HEK293 (cell line): Measurements from ENCODE around the gene SULT1C2.

ENCODE experiments used
- CTCF ChIA-PET: fragments of 350-600 bp; formaldehyde crosslinking; extraction: SDS; loops from one replicate; lab custom pipeline; 2021; ENCODE audit warnings: antibody characterized with exemption; lab: Yijun Ruan, JAX
- POLR2A ChIA-PET: fragments of 300-600 bp; formaldehyde crosslinking; extraction: SDS; loops from one replicate; lab custom pipeline; 2020; ENCODE audit warnings: antibody characterized with exemption, inconsistent platforms; lab: Yijun Ruan, JAX
- H3K27ac ChIP-seq: fragments of 200-500 bp; sonication (Bioruptor generic); 2 replicates; pipeline ENCODE4 v1.5.1; 2014; ENCODE audit warnings: low read depth, low read length, control low read depth, inconsistent platforms; ENCODE audit errors: extremely low read depth
- H3K36me3 ChIP-seq, 2 experiments: fragments of 200-500 bp in 1 of 2; sonication (Bioruptor generic) in 1 of 2; 1 replicate in 1 of 2; 2 replicates in 1 of 2; pipeline ENCODE4 v1.5.1; 2014 to 2017; ENCODE audit warnings: inconsistent platforms in 2 of 2, low read length in 2 of 2; ENCODE audit not compliant: control insufficient read depth in 2 of 2, insufficient read depth in 1 of 2
- H3K4me1 ChIP-seq: fragments of 200-500 bp; sonication (Bioruptor generic); 2 replicates; pipeline ENCODE4 v1.5.1; 2014; ENCODE audit warnings: mild to moderate bottlenecking, low read length, inconsistent platforms; ENCODE audit not compliant: control insufficient read depth, insufficient read depth
- H3K4me3 ChIP-seq: 2 replicates; pipeline ENCODE4 v1.5.1; 2011; ENCODE audit warnings: low read depth, mild to moderate bottlenecking, control low read depth, low read length, moderate library complexity
- H3K9me3 ChIP-seq: fragments of 200-500 bp; sonication (Bioruptor generic); 2 replicates; pipeline ENCODE4 v1.5.1; 2014; ENCODE audit warnings: low read depth, low read length, inconsistent platforms; ENCODE audit not compliant: control insufficient read depth, insufficient read depth
- BCL11B ChIP-seq: fragments of 450-650 bp; formaldehyde crosslinking; IDR thresholded peaks from 2 replicates; pipeline ENCODE4 v1.5.1; 2016; ENCODE audit warnings: low read depth, missing biosample characterization, missing genetic modification characterization
- GLI4 ChIP-seq: fragments of 450-650 bp; formaldehyde crosslinking; IDR thresholded peaks from 2 replicates; pipeline ENCODE4 v1.5.1; 2016; ENCODE audit warnings: missing biosample characterization, missing genetic modification characterization
- MZF1 ChIP-seq: fragments of 450-650 bp; formaldehyde crosslinking; IDR thresholded peaks from 2 replicates; pipeline ENCODE4 v1.5.1; 2017; ENCODE audit warnings: missing biosample characterization, missing genetic modification characterization, borderline replicate concordance
- SCRT1 ChIP-seq: fragments of 450-650 bp; formaldehyde crosslinking; IDR thresholded peaks from 2 replicates; pipeline ENCODE4 v1.5.1; 2016; ENCODE audit warnings: missing biosample characterization, missing genetic modification characterization, borderline replicate concordance
- SCRT2 ChIP-seq: fragments of 450-650 bp; formaldehyde crosslinking; IDR thresholded peaks from 2 replicates; pipeline ENCODE4 v1.5.1; 2016; ENCODE audit warnings: missing biosample characterization, missing genetic modification characterization
- TRIM28 ChIP-seq: IDR thresholded peaks from 2 replicates; pipeline ENCODE4 v1.6.1; 2011; ENCODE audit warnings: low read length, control low read depth, borderline replicate concordance
- WT1 ChIP-seq: fragments of 450-650 bp; formaldehyde crosslinking; IDR thresholded peaks from 2 replicates; pipeline ENCODE4 v1.5.1; 2016; ENCODE audit warnings: missing biosample characterization, missing genetic modification characterization
- ZIC2 ChIP-seq: fragments of 450-650 bp; formaldehyde crosslinking; IDR thresholded peaks from 2 replicates; pipeline ENCODE4 v1.5.1; 2016; ENCODE audit warnings: missing biosample characterization, missing genetic modification characterization
- ZNF112 ChIP-seq: fragments of 450-650 bp; formaldehyde crosslinking; IDR thresholded peaks from 2 replicates; pipeline ENCODE4 v1.5.0; 2017; ENCODE audit warnings: missing biosample characterization, missing genetic modification characterization
- ZNF184 ChIP-seq: fragments of 450-650 bp; IDR thresholded peaks from 2 replicates; pipeline ENCODE4 v1.5.1; 2018; ENCODE audit warnings: missing biosample characterization, mild to moderate bottlenecking, missing genetic modification characterization
- ZNF239 ChIP-seq: fragments of 450-650 bp; formaldehyde crosslinking; IDR thresholded peaks from 2 replicates; pipeline ENCODE4 v1.5.1; 2016; ENCODE audit warnings: missing biosample characterization, missing genetic modification characterization
- ZNF366 ChIP-seq: fragments of 450-650 bp; formaldehyde crosslinking; conservative IDR thresholded peaks from 2 replicates; pipeline ENCODE4 v1.5.1; 2016; ENCODE audit warnings: missing biosample characterization, missing genetic modification characterization
- ZNF391 ChIP-seq: fragments of 450-650 bp; formaldehyde crosslinking; IDR thresholded peaks from 2 replicates; pipeline ENCODE4 v1.5.1; 2016; ENCODE audit warnings: low read depth, missing biosample characterization, missing genetic modification characterization, borderline replicate concordance
- ZNF416 ChIP-seq: fragments of 450-650 bp; formaldehyde crosslinking; IDR thresholded peaks from 2 replicates; pipeline ENCODE4 v1.5.1; 2016; ENCODE audit warnings: missing biosample characterization, missing genetic modification characterization
- ZNF510 ChIP-seq: fragments of 450-650 bp; formaldehyde crosslinking; IDR thresholded peaks from 2 replicates; pipeline ENCODE4 v1.5.1; 2018; ENCODE audit warnings: mild to moderate bottlenecking, missing genetic modification characterization, missing biosample characterization; ENCODE audit not compliant: insufficient replicate concordance
- ZNF549 ChIP-seq: fragments of 450-650 bp; IDR thresholded peaks from 2 replicates; pipeline ENCODE4 v1.5.1; 2018; ENCODE audit warnings: missing biosample characterization, missing genetic modification characterization, mild to moderate bottlenecking, inconsistent platforms, moderate library complexity
- ZNF626 ChIP-seq: fragments of 450-650 bp; sonication (Bioruptor Pico); formaldehyde crosslinking; IDR thresholded peaks from 2 replicates; pipeline ENCODE4 v1.5.1; 2018; ENCODE audit warnings: missing biosample characterization, missing genetic modification characterization, inconsistent platforms
- ZNF701 ChIP-seq: fragments of 450-650 bp; formaldehyde crosslinking; IDR thresholded peaks from 2 replicates; pipeline ENCODE4 v1.5.1; 2016; ENCODE audit warnings: missing biosample characterization, missing genetic modification characterization
- ZXDB ChIP-seq: fragments of 450-650 bp; formaldehyde crosslinking; IDR thresholded peaks from 2 replicates; pipeline ENCODE4 v1.5.1; 2016; ENCODE audit warnings: missing biosample characterization, missing genetic modification characterization
- TF ChIP-seq, protein P1 (sequence below): fragments of 450-650 bp; formaldehyde crosslinking; IDR thresholded peaks from 2 replicates; pipeline ENCODE4 v1.5.1; 2016; ENCODE audit warnings: missing biosample characterization, missing genetic modification characterization, borderline replicate concordance
- TF ChIP-seq, protein P2 (sequence below): fragments of 450-650 bp; formaldehyde crosslinking; IDR thresholded peaks from 2 replicates; pipeline ENCODE4 v1.5.1; 2016; ENCODE audit warnings: missing biosample characterization, missing genetic modification characterization

Gene SULT1C2

DNA sequence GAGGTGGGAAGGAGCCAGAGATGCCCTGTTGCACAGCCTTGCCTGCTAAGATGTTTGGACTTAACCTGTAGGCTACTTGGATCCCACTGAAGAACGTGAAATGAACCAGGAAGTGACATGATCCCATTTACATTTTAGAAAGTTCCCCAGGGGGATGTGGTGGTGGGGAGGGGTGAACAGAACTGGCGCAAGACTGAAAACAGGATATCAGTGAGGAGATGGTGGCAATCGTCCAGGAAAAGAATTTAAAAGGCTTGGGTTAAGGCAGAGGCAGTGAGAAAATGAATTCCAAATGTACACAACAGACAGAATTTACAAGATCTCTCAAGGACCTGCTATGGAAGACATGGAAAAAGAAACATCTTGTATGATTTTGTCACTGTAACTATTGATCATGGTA is 42.3 kb downstream of the SULT1C2 start:
- ChIA-PET CTCF (no interaction called here), POLR2A (no interaction called here)
- no peak overlapping the region for H3K4me3 ChIP-seq
- no peaks in the 10 kb centered on the region for H3K9me3 ChIP-seq
- H3K4me1 ChIP-seq, result 0 out of 2 replicates have a peak, but pooled peaks cover 2% of the 10 kb centered on the region
- TF ChIP-seq SCRT2 (tag by site-specific recombination) (0 out of 2 replicates have a peak, but pooled peaks have one; percentile 12), ZNF112 (tag by site-specific recombination) (no peak)
- TF ChIP-seq, all 188 proteins: peak for 1
- H3K27ac ChIP-seq, result no peak overlapping the region
- H3K36me3 ChIP-seq, result no peaks in the 10 kb centered on the region

DNA sequence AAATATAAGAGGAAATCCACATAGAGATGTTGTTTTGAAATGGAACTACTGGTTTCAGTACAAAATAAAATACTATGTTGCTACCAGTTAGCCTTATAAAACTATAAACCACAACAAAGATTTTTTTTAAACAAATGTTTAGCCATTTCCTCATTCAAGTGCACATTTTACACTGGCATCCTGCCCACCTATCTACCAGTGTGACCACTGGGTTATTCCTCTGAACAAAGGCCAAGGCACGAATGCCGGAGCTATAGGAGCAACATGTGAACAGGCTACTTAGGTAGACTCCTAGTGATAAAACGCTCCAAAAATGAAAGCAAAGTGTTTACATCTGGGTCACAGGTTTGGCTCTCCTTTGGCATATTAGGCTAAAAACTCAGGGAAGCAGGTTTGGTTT is 57.3 kb downstream of the SULT1C2 start:
- no peak overlapping the region for H3K4me3 ChIP-seq
- no peaks in the 10 kb centered on the region for H3K9me3 ChIP-seq
- ChIA-PET POLR2A (no interaction called here), CTCF (interaction anchor here (1.8 kb wide), 1 partner anchor 291 kb away, joined by 6 read pairs; no protein-coding TSS in a partner anchor)
- no peaks in the 10 kb centered on the region for H3K4me1 ChIP-seq
- H3K27ac ChIP-seq, result no peak overlapping the region
- no peaks in the 10 kb centered on the region for H3K36me3 ChIP-seq
- TF ChIP-seq ZNF366 (tag by site-specific recombination), result no peak

DNA sequence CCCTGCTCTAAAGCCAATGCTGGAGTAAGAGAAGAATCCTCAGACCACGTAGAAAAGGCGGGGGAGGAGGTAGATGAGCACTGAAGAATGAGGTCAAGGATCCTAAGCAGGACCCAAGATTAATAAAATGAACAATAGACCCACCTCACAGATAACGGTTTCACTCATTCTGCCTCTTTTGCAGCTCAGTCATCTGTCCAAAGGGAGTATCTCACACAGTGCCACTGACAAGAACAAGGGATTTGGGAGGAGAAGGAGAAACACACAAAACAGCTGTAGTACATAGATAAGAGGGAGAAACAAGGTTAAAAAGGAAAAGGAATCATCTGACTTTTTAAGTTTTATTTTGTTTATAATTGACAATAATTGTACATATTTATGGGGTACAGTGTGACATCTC is 58.1 kb downstream of the SULT1C2 start:
- POLR2A ChIA-PET, result no interaction called here
- CTCF ChIA-PET, result interaction anchor here (1.3 to 1.8 kb wide), 2 partner anchors 238 to 290 kb away, joined by 3 to 6 read pairs; no protein-coding TSS in a partner anchor
- Histone ChIP-seq H3K9me3 (no peaks in the 10 kb centered on the region), H3K36me3 (no peaks in the 10 kb centered on the region), H3K4me3 (no peak overlapping the region), H3K4me1 (no peaks in the 10 kb centered on the region), H3K27ac (no peak overlapping the region)
- no peak for TF ChIP-seq ZNF391 (tag by site-specific recombination)
- no peak for TF ChIP-seq ZNF239 (tag by site-specific recombination)
- TF ChIP-seq SCRT1 (tag by site-specific recombination), result no peak

DNA sequence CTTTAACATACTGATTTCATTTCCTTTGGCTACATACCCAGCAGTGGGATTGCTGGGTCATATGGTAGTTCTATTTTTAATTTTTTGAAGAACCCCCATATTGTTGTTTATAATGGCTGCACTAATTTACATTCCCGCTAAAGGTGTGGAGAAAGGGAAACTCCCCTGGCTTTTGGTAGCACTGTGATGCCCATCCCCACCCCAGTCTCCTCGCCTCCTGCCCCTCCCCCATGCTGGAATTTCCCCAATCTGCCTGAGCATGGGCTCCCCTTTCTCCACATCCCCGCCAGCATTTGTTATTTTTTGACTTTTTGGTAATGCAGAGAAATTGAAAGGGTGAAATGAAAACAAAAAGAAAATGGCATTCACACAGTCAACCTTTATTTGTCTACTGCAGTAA is 59.1 kb downstream of the SULT1C2 start:
- no peak overlapping the region for H3K4me3 ChIP-seq
- H3K9me3 ChIP-seq, result no peaks in the 10 kb centered on the region
- no peaks in the 10 kb centered on the region for H3K36me3 ChIP-seq
- POLR2A ChIA-PET, result no interaction called here
- CTCF ChIA-PET, result interaction anchor here (1.3 kb wide), 1 partner anchor 237 kb away, joined by 3 read pairs; no protein-coding TSS in a partner anchor
- no peak overlapping the region for H3K27ac ChIP-seq
- no peaks in the 10 kb centered on the region for H3K4me1 ChIP-seq
- TF ChIP-seq WT1 (tag by site-specific recombination) (no peak), ZNF416 (no peak), BCL11B (tag by site-specific recombination) (no peak), ZNF510 (tag by site-specific recombination) (no peak), ZIC2 (tag by site-specific recombination) (no peak), SCRT1 (tag by site-specific recombination) (no peak), MZF1 (tag by site-specific recombination) (no peak), ZXDB (no peak), TRIM28 (no peak), ZNF184 (no peak), ZNF626 (tag by site-specific recombination) (no peak), GLI4 (tag by site-specific recombination) (no peak), ZNF701 (tag by site-specific recombination) (no peak), ZNF549 (tag by site-specific recombination) (no peak)
- TF ChIP-seq, protein P1, sequence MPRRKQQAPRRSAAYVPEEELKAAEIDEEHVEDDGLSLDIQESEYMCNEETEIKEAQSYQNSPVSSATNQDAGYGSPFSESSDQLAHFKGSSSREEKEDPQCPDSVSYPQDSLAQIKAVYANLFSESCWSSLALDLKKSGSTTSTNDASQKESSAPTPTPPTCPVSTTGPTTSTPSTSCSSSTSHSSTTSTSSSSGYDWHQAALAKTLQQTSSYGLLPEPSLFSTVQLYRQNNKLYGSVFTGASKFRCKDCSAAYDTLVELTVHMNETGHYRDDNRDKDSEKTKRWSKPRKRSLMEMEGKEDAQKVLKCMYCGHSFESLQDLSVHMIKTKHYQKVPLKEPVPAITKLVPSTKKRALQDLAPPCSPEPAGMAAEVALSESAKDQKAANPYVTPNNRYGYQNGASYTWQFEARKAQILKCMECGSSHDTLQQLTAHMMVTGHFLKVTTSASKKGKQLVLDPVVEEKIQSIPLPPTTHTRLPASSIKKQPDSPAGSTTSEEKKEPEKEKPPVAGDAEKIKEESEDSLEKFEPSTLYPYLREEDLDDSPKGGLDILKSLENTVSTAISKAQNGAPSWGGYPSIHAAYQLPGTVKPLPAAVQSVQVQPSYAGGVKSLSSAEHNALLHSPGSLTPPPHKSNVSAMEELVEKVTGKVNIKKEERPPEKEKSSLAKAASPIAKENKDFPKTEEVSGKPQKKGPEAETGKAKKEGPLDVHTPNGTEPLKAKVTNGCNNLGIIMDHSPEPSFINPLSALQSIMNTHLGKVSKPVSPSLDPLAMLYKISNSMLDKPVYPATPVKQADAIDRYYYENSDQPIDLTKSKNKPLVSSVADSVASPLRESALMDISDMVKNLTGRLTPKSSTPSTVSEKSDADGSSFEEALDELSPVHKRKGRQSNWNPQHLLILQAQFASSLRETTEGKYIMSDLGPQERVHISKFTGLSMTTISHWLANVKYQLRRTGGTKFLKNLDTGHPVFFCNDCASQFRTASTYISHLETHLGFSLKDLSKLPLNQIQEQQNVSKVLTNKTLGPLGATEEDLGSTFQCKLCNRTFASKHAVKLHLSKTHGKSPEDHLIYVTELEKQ, result no peak
- TF ChIP-seq, protein P2, sequence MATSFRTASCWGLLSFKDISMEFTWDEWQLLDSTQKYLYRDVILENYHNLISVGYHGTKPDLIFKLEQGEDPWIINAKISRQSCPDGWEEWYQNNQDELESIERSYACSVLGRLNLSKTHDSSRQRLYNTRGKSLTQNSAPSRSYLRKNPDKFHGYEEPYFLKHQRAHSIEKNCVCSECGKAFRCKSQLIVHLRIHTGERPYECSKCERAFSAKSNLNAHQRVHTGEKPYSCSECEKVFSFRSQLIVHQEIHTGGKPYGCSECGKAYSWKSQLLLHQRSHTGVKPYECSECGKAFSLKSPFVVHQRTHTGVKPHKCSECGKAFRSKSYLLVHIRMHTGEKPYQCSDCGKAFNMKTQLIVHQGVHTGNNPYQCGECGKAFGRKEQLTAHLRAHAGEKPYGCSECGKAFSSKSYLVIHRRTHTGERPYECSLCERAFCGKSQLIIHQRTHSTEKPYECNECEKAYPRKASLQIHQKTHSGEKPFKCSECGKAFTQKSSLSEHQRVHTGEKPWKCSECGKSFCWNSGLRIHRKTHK (tag by site-specific recombination), result no peak
